Osteocyte (in vitro differentiated cells): ENCODE data around the gene CNOT3. TPM values are rescaled to one million over a fixed set of nuclear protein-coding genes. Genes with fewer than 3 reads are reported as not detected.

Experiments
- DNase-seq: peaks from one replicate; pipeline ENCODE4 v3.0.0; 2021; ENCODE audit warnings: mixed read lengths; ENCODE audit not compliant: unreplicated experiment; ENCODE audit errors: extremely low spot score
- H3K27ac Mint-ChIP-seq: one replicate; pipeline ENCODE4 v1.8.0; 2021; ENCODE audit warnings: mild to moderate bottlenecking, mixed read lengths; ENCODE audit not compliant: unreplicated experiment
- H3K27me3 Mint-ChIP-seq: one replicate; pipeline ENCODE4 v1.8.0; 2021; ENCODE audit warnings: mixed read lengths; ENCODE audit not compliant: unreplicated experiment
- H3K36me3 Mint-ChIP-seq: one replicate; pipeline ENCODE4 v1.8.0; 2021; ENCODE audit warnings: mixed read lengths; ENCODE audit not compliant: unreplicated experiment
- H3K4me1 Mint-ChIP-seq: one replicate; pipeline ENCODE4 v1.8.0; 2021; ENCODE audit warnings: mixed read lengths; ENCODE audit not compliant: unreplicated experiment
- H3K4me3 Mint-ChIP-seq: one replicate; pipeline ENCODE4 v1.8.0; 2021; ENCODE audit warnings: mild to moderate bottlenecking, moderate library complexity, mixed read lengths; ENCODE audit not compliant: unreplicated experiment
- H3K9me3 Mint-ChIP-seq: one replicate; pipeline ENCODE4 v1.8.0; 2021; ENCODE audit warnings: mixed read lengths; ENCODE audit not compliant: unreplicated experiment
- CTCF ChIP-seq: fragments of 200-600 bp; sonication (generic); IDR thresholded peaks from 2 replicates; pipeline ENCODE4 v1.5.0; 2021; ENCODE audit warnings: antibody characterized with exemption, mild to moderate bottlenecking, moderate library complexity
- total RNA-seq: library from RNA; stranded (reverse); gene quantifications from 2 replicates; pipeline ENCODE4 v1.2.1, GENCODE V29; 2021

Gene CNOT3
- total RNA-seq, 1 donor from 2014 or later, result 50.5 TPM

- Mint-ChIP-seq H3K36me3 (peaks cover 20% of the 10 kb centered on the region), H3K4me3 (no peak overlapping the region), H3K27ac (no peak overlapping the region), H3K27me3 (no peaks in the 10 kb centered on the region), H3K9me3 (no peaks in the 10 kb centered on the region), H3K4me1 (peaks cover 9% of the 10 kb centered on the region)
- no peak for TF ChIP-seq CTCF
- DNase-seq, result no peak
Measured at GRCh38 chr19:54105796-54106195, 31.8 kb upstream of the CNOT3 start.

DNA sequence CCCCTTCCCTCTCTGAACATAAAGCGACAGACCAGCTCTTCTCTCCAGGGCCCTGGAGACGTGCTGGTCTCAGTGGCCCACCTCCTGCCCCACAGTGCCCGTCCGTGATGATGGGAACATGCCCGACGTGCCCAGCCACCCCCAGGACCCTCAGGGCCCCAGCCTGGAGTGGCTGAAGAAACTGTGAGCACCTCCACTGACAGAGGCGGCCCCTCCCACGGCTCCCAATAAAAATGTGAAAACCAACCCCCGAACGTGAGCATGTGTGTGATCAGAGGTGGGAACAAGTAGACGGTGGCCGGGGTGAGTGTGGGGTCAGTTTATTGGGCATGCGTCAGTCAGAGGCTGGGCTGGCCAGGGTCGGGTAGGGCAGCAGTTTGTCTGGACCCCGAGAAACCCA is 30.8 kb upstream of the CNOT3 start:
- no peaks in the 10 kb centered on the region for H3K27me3 Mint-ChIP-seq
- H3K4me1 Mint-ChIP-seq, result peaks cover 9% of the 10 kb centered on the region
- no peak for DNase-seq
- no peaks in the 10 kb centered on the region for H3K9me3 Mint-ChIP-seq
- no peak overlapping the region for H3K4me3 Mint-ChIP-seq
- no peak overlapping the region for H3K27ac Mint-ChIP-seq
- peaks cover 22% of the 10 kb centered on the region for H3K36me3 Mint-ChIP-seq
- no peak for TF ChIP-seq CTCF

DNA sequence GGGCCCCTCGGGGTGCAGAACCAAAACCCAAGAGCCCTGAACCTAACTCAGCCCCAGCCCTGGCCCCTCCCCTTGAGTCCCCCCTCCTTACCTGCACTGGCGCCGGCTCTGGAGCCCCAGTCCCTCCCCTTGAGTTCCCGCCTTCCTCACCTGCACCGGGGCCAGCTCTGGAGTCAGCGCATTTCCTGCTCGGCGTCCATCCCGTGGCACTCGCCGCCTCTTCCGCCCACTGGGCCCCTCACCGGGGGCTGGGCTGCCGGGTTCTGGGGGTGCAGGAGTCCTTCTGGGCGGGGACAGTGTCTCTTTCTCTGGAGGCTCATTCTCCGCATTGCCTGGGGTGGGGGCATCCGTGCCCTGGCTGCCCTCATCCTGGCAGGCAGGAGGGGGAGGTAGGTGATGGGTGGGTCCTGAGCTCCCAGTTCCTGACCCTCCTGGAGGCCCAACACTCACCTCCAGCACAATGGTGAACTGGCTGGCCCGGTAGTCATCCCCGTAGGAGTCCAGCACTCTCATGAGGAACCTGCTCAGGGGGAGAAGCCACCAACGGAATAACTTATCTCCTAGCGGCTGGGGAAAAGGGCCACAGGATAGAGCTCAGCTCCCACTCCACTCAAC is 29.6 kb upstream of the CNOT3 start:
- no peak overlapping the region for H3K4me3 Mint-ChIP-seq
- H3K4me1 Mint-ChIP-seq, result peaks cover 4% of the 10 kb centered on the region
- H3K36me3 Mint-ChIP-seq, result peaks cover 22% of the 10 kb centered on the region
- no peak for DNase-seq
- H3K27ac Mint-ChIP-seq, result no peak overlapping the region
- H3K9me3 Mint-ChIP-seq, result no peaks in the 10 kb centered on the region
- no peak for TF ChIP-seq CTCF
- H3K27me3 Mint-ChIP-seq, result no peaks in the 10 kb centered on the region

DNA sequence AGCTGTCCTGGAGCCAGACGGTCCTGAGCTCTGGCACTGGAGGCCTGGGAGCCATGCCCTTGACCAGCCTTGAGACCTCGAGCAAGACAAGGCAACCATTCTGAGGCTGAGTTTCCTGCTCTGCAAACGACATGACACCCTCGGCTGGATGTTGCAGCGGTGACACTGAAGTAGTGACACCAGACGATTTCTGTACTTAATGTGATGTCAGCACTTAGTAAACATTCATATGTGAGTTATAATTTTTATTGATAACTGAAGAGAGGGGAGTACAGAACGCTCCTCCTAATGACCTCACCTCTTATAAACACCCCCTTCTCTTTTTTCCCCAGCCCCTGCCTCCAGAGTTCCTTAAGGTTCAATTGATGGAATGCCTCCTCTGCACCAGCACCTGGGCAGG is 29.1 kb upstream of the CNOT3 start:
- Mint-ChIP-seq H3K9me3 (no peaks in the 10 kb centered on the region), H3K4me1 (peaks cover under 1% of the 10 kb centered on the region), H3K27me3 (no peaks in the 10 kb centered on the region), H3K27ac (no peak overlapping the region), H3K36me3 (peaks cover 22% of the 10 kb centered on the region), H3K4me3 (no peak overlapping the region)
- no peak for TF ChIP-seq CTCF
- DNase-seq, result no peak

DNA sequence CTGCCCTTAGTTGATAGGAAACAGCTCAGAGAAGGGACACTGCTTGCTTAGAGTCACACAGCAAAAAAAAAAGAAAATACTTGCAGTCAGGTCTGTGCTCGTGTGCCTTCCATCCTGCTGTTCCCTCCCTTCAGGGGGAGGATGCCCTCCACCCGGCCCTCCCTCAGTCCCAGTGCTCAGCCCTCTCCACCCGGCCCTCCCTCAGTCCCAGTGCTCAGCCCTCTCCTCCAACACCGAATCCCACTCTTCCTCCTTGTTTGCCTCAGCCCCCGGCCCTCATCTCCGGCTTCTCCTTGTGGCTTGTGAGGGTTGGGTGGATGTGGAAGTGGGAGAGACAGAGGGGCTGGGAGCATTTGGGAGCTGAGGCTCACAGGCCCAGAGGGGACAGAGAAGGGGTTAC is 27.9 kb upstream of the CNOT3 start:
- no peak for TF ChIP-seq CTCF
- peaks cover 22% of the 10 kb centered on the region for H3K36me3 Mint-ChIP-seq
- H3K27me3 Mint-ChIP-seq, result no peaks in the 10 kb centered on the region
- no peak overlapping the region for H3K27ac Mint-ChIP-seq
- DNase-seq, result no peak
- no peaks in the 10 kb centered on the region for H3K9me3 Mint-ChIP-seq
- H3K4me1 Mint-ChIP-seq, result peaks cover 7% of the 10 kb centered on the region
- no peak overlapping the region for H3K4me3 Mint-ChIP-seq
